ENCODE results near the gene CDO1.

CDO1 gene

DNA sequence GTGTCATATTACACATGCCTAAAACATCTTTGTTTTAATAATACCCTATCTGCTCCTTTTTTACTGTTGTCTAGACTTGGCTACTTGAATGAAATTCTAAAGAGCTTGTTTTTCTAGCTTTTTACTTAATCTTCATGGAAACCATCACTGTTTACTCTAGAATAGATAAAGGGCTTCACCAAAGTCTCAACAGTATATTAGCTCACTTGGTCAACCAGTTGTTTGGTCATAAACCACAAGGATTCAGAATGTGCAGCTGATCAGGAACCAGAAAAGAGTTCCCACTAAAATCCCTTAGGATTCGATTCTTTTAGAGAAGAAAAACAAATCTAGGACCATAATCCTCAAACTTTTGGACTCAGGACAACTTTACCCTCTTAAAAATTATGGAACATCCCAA, 38.0 kb downstream of the CDO1 start:
- no peak for DNase-seq

DNA sequence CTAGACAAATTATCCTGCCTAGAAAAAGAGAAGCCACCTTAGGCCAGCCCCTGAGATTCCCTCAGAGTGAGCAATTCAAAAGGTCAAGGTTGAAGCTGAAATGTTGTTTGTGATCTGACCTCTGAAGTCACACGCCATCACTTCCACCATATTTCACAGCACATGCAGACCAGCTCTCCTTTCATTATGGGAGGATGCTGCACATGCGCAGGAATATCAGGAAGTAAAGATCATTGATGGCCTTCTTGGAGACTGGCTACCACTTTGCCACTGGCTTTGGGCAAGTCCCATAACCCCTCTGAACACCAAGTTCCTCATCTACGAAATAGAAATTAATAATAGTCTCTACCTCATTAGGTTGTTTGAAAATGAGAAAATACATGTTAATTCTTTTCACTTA, 39.5 kb downstream of the CDO1 start:
- no peak for DNase-seq

DNA sequence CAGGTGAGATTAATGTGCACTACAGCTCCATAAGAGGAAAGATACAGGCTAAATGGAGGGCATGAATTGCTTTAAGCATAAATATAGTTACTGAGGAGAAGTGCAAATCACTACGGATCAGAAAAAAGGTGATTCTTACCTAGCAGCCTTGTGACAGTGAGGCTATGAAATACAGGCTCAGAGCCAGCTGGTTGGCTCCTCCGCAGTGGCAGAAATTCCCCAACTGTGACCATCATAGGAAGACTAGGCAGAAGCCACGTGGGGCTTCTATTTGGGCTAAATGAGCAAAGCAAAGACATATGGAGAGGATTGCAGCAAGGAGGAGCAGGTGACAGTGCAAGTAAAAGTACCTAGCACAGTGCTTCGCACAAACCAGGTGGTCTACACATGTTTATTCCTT, 40.5 kb downstream of the CDO1 start:
- no peak for DNase-seq

DNA sequence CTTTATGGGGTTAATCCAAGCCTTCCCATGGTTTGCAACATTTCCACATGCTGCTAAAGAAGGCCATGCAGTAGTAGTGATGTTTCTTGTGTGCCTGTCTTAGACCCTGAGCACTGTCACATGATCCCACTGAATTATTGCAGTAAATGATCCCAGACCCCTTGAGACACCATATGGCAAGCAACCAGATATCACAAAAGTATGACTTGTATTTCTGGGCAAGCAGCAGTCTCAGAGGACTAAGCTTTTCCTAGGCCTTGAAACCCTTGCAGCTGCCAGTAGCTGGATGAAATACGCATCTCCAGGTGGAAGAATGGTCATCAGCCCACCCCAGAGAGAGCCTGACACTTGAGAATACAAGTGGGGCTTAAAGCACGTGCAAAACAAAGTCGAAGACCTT, 41.8 kb downstream of the CDO1 start:
- no peak for DNase-seq

DNA sequence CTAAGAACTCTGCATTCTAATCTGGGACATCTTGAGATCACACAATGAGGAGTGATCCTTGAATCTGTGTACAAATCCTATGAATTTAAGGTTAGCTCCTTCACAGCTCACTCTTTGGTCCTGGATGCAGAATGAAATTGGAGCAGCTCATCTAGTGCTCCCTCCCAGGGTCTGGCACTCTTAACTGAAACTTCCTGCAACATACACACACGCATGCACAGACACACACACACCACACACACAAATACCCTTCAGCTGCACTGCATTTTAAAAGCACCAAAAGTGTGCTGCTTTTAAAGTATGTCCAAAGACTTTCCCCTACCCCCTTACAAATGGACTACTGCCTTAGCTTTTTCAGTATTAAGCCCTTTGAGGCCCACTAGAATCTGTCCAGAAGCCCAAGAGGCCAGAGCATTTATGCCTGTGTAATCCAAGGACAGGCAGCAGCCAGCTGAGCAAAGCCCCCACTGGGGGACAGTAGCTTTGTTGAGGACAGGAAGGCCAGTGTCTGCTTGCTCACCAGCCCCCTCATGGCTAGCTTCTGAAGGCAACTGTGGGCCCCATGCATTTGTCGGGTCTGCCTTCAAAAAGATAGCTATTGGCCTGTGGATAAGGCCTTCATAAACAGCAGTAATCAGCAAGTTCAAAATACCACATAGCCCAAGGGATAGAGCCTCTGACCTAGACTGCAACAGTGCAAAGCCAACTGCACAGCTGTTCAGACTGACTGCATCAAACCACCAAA, 43.6 kb downstream of the CDO1 start:
- no peak for DNase-seq

DNA sequence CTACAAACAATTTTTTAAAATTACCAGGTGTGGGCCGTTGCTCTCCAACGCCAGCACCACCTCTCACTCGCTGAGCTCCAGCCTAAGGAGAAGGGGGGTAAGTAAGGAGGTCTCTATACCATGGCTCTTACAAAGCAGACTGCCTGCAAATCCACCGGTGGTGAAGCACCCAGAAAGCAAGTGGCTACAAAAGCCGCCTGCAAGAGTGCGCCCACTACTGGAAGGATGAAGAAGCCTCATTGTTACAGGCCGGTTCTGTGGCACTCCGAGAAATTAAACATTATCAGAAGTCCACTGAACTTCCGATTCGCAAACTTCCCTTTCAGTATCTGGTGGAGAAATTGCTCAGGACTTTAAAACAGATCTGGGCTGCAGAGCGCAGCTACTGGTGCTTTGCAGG, 46.0 kb downstream of the CDO1 start:
- DNase-seq, result no peak

DNA sequence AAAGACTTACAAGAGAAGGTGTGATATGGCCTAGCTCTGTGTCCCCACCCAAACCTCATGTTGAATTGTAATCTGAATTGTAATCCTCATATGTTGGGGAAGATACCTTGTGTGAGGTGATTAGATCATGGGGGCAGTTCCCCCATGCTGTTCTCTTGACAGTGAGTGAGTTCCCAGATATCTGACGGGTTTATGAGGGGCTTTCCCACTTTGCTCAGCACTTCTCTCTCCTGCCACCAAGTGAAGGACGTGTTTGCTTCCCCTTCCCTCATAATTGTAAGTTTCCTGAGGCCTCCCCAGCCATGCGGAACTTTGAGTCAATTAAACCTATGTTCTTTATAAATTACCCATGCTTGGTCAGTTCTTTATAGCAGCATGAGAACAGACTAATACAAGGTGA, 49.0 kb downstream of the CDO1 start:
- no peak for DNase-seq

DNA sequence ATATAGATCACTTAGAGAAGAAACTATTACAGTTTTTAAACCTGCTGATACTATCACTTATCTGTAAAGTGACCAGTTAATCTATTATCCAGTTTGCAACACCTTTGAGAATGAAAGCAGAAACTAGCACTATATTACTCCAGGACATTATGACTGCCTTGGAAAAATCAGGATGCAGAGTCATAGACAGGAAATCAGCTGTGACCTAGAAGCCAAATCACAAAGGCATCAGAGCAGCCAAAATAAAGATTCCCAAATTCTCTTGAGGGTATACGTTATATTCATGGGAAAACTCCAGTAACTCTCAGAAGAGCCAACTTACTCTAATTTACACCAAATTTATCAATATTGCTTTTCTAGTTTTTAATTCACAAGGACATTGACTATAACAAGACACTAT, 49.9 kb downstream of the CDO1 start:
- DNase-seq, result no peak

GRCh38 chr5:115758356-115758755, 58.1 kb downstream of the CDO1 start:
- DNase-seq, result no peak

DNA sequence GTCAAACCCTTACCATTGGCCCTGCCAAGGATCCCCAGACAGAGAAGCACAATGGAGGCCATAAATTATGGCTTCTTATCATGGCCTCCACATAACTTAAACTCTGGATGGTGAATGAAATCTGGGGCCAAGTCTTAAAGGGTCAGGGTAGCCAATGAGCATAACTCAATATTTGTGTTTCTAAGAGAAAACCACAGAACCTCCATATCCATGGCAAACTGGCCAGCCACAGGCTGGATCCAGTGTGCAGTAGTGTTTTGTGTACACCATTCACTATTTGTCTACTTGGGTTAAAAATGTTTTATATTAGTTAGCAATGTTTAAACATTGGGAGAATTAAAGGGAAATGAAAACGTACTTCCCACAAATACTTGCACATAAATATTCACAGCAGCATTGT, 60.8 kb downstream of the CDO1 start:
- DNase-seq, result no peak
